Superior temporal gyrus (tissue), 1 donor: Measurements from ENCODE around the gene FBXO11.

Experiments used
- DNase-seq: peaks from one replicate; pipeline ENCODE4 v3.0.0-alpha.2; 2016; ENCODE audit errors: extremely low spot score

Gene FBXO11

DNA sequence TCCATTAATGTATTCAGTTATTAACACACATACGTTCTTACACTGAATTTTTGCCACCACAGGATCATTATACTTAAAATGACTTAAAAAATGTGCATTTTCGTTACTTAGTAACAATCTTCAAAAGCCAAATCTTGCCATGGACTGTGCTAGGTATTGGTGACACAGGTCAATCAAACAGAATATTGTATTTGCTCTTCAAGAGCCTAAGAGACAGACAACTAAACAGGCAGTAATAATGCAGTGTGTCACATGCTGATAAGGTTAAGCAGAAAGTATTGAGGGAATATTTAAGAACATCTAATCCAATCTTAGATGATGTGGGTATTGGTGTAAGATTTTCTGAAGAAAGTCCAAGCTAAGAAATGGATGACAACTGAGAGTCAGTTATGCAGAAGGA is 56.9 kb downstream of the FBXO11 start:
- no peak for DNase-seq

DNA sequence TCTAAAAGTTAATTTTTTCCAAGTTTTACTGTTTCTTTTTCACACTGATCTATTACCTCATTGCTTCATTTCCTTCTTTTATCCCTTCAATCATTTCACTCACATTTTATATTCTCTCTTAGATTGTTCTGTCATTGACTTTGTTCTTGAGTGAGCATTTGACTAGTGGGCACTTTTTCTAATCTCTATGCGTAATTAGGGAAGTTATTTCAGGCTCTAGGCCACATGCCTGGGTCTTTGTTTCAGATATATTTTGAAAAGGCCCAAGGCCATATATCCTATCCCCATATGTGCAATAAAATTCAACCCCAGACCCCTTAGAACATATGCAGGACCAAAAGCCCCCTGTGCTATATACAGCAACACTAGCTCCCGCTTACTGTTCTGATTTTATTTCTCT is 62.1 kb downstream of the FBXO11 start:
- no peak for DNase-seq

DNA sequence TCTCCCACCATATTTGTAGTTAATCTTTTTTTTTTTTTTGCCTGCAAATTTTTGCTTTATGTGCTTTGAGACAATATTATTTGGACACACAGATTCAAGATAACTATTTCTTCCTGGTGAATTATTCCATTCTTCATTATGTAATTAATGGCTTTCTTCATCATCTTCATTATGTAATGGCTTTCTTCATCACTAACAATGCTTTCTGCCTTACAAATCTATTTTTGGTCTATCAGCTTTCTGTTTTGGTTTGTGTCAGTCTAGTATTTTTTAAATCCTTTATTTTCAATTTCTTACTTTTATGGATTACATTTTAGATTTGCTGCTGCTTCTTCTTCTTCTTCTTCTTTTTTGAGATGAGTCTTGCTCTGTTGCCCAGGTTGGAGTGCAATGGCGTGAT is 62.9 kb downstream of the FBXO11 start:
- no peak for DNase-seq

DNA sequence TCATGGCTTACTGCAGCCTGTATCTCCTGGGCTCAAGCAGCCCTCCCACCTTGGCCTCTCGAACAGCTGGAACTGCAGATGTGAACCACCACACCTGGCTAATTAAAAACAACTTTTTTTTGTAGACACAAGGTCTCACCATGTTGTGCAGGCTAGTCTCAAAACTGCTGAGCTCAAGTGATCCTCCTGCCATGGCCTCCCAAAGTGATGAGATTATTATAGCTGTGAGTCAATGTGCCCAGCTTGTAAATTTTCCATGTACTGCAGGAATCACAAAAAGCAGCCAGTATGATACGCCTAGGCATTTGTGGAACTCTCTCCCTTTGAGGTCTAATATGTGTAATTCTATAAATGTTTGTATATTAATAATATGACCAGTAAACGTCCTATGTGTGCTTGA is 63.5 kb downstream of the FBXO11 start:
- no peak for DNase-seq

DNA sequence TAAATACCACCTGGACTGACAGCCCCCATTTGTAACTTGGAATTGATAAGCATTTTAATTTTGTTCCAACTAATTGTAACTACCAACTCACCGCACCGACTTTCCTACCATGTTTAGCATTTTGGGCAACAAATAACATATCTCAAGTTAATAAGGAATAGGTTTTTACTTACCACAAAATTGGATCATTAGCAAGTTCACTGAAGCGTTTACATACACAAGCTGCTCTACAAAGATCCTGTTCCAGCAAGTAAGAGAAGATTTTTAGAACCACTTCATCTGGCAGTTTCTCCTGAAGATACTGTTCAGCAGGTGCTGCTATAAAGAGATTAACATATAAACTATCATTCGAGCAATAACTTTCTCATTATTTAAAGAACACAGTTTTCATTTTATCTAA is 67.6 kb downstream of the FBXO11 start:
- no peak for DNase-seq

DNA sequence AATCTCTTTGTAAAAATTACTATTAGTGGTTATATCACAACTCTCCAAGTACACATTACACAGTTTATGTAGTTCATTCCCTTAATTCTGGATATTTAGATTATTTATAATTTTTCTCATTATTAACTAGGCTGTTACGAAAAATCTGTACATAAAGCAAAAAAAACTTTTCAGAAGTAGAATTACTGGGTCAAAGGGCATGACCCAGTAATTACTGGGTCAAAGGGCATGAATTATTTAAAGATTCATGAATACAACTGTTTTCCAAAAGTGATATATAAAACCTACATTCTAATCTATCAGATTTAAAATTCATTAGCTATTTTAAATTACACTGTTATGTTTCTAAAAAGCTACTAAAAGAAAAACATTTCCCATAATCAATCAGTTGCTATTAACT is 68.0 kb downstream of the FBXO11 start:
- DNase-seq = no peak

DNA sequence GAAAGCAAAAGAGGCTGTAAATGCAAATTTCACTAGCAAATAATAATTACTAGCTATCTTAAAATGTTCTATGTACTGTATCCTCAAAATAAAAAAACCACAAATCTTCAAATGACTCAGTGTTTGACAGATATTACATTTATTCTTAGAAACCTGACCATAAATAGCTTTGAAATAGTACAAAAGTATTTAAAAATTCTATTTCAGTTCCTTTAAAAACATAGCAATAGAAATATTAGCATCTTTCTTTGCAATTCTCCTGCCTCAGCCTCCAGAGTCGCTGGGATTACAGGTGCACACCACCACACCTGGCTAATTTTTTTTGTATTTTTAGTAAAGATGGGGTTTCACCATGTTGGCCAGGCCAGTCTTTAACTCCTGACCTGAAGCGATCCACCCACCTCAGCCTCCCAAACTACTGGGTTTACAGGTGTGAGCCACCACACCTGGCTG is 72.8 kb downstream of the FBXO11 start:
- DNase-seq = no peak

DNA sequence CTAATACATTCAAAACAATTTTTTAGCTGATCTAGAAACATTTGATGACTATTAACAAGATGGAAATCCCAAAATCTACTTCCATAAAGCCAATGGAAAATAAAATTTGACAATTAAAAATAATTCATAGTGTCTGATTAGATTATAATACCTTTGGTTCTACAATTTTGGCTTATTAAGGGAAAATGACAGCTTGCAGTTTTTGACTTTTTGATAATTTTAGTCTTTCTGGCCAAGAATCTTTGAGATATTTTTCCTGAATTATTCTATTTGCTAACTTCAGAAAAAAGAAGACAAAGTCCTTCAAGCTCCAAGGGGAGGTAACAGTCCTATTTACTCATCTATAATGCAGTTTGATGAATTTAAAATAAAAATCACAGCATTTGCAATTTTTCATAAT is 83.8 kb downstream of the FBXO11 start:
- DNase-seq = no peak

DNA sequence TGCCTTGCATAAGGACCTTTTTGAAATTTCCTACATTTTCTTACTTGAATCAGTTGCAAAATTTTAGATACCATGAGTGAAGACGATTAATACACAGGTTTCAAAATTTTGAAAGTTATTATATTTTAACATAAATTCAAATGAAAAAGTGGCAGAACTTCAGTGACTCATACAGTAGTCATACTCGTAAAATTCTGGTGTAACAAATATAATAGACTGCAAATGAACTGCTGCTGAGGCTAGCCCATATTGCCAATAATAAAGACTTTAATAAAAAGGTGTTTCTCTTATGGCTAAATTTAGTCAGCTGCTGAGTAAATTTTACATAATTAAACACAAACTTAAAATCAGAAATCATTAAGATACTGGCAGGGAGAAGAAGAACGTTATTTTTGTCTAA is 86.5 kb downstream of the FBXO11 start:
- DNase-seq = no peak

DNA sequence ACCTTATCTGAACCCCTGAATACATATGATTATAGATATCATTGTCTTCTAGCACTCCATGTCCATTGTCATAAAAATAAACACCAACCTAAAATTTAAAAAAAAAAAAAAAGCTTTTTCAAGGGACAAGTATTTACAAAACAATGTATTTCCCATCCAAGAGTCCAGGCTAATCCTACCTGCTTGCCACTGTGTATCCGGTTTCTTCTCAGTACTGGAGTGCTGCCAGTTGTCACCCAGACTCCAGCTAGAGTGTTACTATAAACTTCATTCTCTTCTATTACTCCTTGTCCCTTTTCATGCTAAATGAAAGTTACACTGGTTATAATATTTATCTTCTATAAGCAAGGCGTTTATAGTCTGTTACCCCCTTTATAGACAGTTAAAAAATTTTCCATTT is 87.5 kb downstream of the FBXO11 start:
- DNase-seq = no peak

DNA sequence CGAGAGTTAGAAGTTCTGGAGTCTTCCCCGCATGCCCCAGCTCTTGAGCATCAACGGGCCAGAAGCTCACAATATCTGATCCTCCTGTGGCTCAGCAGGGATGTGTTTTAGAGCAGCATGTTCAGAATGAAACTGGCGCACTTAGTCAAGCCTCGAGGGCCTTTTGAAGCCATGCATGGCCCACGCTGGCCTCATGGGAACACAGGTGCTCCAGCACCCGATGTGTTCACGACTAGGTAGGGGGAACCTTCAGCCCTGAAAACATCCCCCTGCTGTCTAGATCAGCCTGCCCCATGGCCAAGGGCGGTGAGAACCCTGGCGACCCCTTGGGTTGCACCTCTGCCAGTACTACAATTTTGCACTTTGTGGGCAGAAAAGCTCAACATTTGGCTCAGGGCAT is 90.5 kb downstream of the FBXO11 start:
- DNase-seq = no peak

DNA sequence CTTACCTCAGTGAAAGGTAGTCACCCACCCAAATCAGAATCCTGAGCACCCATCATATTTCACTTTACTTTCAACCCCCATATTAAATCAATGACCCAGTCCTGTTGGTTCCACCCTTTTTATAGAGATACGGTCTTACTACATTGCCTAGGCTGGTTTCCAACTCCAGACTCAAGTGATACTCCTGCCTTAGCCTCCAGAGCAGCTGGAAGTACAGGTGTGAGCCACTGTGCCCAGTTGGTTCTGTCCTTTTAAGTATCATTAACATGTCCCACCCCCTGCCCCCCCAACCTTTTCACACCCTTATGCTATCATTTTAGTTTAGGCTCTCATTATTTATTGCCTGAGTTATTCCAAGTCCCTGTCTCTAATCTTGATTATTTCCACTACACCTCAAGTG is 94.6 kb downstream of the FBXO11 start:
- DNase-seq = no peak

DNA sequence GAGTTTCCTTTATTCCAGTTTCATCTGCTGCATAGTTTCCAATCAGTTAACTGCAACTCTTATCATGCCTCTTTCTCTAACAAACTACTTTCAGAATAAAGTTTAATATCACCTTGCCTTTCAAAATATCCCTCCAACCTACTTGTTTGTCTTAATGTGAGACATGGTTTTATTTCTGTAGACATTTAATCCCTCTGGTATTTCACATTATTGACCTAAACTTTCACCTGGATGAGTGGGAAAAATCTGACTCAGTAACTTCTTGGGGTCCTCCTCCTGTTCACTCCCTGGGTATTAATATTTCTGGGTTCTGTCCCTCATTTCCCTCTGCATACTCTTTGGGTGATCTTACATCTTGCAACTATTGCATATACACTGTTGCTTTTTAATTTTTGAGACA is 95.4 kb downstream of the FBXO11 start:
- no peak for DNase-seq

DNA sequence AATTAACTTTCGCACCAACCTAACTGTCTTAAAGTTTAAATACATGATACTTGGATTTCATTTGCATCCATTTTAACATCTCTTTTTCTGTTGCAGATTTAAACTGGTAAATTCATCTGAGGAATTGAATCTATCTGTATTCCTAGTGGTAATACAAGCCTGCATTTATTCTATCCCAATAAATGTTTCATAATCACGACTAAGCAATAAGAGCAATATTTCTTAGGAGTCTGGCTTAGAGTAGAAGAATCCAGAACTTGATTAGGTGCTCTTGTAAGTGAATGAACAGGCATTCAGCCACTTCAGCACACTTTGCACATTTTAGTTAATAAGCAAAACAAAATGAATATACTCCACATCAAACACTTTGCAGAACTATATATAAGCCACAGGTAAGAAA is 96.4 kb downstream of the FBXO11 start:
- no peak for DNase-seq

DNA sequence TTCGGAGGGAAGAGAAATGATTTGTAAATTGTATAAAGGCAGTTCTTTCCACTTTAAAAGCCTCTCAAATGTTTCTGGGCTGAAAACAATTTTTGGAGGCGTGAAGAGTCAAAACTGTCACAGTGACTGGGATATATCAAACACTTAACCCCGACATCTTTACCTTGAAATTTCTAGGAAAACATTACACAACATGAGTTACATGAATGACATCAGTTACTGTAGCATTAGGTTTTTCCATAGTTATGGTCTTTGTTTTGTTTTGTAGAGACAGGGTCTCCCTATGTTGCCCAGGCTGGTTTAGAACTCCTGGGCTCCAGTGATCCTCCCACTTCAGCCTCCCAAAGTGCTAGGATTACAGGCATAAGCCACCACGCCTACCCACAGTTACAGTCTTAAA is 97.7 kb downstream of the FBXO11 start:
- no peak for DNase-seq

DNA sequence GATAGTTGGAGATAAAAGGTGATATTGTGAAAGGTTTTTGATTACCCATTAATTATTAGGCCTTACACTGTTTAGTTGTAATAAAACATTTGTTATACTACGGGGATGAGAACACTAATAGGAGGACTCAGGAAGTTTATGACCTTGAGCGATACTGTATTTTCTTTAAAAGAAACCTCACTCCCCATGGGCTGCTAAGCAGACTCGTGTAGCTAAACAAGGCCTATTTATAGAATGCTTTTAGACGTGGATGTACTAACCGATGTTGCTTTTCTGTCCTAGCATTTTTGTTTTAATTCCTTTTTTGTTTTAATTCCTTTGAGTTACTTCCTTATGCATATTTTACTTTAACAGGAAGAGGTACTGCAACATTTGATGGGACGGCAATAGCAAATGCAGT is 100.4 kb downstream of the FBXO11 start:
- DNase-seq = no peak

DNA sequence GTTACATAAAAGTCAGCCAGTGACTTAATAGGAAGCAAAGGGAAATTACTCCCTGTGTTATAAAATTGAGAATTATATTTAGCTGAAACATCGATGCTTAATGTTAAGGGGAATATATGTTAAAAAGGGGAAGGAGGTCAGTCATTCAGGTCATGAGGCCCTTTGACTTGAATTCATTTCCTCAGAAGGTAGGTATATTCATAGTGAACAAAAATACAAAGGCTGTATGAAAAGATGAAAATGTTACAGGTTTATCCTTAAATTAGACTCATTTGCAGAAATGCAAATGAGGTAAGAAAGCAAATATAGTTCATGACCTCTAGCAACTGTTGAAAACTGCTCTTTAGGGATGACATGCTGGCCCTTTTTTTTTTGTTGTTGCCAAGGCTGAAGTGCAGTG is 102.5 kb downstream of the FBXO11 start:
- no peak for DNase-seq

DNA sequence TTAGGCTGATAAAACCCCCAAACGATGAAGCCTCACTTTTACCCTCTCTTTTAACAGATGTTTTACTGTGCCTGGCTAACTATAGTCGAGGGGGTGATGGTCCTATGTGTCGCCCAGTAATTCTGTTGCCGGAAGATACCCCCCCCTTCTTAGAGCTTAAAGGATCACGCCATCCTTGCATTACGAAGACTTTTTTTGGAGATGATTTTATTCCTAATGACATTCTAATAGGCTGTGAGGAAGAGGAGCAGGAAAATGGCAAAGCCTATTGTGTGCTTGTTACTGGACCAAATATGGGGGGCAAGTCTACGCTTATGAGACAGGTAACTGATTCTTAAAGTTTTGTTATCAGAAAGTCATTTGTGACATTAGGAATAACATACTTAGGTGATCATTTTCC is 102.9 kb downstream of the FBXO11 start:
- no peak for DNase-seq

DNA sequence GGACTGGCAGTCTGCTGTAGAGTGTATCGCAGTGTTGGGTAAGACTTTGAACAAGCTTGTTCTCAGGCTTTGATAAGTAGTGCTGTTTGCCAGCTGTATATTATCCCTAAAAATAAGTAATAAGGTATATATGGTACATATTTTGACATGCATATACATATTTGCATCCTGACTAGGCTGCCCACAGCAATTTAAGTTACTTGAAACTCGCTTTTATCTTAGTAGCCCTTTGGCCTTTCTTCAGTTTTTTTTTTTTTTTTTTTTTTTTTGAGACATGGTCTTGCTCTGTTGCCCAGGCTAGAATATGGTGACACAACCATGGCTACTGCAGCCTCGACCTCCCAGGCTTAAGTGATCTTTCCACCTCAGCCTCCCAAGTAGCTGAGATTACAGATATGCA is 105.2 kb downstream of the FBXO11 start:
- no peak for DNase-seq

DNA sequence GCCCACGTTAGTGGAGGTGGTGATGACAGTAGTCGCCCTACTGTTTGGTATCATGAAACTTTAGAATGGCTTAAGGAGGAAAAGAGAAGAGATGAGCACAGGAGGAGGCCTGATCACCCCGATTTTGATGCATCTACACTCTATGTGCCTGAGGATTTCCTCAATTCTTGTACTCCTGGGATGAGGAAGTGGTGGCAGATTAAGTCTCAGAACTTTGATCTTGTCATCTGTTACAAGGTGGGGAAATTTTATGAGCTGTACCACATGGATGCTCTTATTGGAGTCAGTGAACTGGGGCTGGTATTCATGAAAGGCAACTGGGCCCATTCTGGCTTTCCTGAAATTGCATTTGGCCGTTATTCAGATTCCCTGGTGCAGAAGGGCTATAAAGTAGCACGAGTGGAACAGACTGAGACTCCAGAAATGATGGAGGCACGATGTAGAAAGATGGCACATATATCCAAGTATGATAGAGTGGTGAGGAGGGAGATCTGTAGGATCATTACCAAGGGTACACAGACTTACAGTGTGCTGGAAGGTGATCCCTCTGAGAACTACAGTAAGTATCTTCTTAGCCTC is 107.2 kb downstream of the FBXO11 start:
- DNase-seq = no peak

DNA sequence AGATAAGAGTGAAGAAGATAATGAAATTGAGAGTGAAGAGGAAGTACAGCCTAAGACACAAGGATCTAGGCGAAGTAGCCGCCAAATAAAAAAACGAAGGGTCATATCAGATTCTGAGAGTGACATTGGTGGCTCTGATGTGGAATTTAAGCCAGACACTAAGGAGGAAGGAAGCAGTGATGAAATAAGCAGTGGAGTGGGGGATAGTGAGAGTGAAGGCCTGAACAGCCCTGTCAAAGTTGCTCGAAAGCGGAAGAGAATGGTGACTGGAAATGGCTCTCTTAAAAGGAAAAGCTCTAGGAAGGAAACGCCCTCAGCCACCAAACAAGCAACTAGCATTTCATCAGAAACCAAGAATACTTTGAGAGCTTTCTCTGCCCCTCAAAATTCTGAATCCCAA is 107.7 kb downstream of the FBXO11 start:
- DNase-seq = no peak

DNA sequence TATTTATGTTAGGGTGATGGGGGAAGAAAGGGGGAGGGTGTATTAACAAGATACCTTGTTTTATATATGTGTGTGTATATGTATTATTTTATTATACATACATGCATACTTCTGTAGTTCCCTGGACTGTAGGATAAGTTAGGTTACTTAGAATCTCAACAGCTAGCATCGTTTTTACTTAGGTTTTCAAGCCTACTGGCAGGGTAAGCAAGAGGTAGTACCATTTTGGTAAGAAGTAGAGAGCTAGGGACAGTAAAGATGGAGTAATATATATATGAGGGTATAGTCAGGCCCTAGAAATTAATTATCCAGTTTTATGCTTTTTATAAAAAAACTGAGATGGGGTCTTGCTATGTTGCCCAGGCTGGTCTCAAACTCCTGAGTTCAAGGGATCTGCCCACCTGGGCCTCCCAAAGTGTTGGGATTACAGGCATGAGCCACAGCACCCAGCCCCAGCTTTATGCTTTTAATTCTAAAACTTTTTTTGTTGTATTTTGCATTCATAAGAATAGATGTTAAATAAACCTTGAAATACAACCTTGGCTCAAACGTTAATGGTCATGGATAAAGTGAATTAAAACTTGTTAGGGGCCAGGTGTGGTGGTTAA is 110.1 kb downstream of the FBXO11 start:
- no peak for DNase-seq

DNA sequence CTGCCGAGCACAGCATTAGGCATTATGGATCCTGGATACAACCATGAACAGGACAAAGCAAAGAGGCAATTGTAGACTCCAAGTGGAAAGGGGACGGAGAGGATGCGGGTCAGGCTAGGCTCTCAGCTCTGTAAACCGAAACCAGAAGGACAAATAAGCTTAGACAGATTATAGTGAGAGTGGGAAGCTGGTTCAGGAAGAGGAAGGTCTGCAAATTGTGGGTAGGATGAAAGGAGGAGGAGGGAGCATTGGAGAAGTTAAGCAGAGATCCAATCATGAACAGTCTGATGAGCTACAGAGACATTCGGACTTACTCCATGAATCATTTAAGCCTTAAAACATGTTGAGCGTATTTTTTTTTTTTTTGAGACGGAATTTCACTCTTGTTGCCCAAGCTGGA is 120.3 kb downstream of the FBXO11 start:
- DNase-seq = no peak

DNA sequence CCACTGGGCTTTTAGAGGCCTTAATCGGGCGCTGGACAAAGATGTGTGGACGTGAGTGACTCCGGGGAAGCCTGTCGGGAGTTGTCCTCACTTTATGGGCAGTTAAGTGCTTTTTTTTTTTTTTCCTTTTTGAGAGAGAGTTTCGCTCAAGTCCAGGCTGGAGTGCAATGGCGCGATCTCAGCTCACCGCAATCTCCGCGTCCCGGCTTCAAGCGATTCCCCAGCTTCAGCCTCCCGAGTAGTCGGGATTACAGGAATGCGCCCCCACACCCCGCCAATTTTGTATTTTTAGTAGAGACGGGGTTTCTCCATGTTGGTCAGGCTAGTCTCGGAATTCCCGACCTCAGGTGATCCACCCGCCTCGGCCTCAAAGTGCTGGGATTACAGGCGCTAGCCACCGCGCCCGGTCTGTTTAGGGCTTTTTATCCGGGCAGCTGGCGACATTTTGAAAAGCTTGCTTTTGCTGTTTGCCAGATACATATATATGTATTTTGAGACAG is 121.9 kb downstream of the FBXO11 start:
- DNase-seq = peak; percentile 18
